Sigmoid colon (tissue), 7 donors: ENCODE measurements around the gene MGAM2. TPM values are rescaled to one million over a fixed set of nuclear protein-coding genes. Genes with fewer than 3 reads are reported as not detected.

ENCODE experiments used
- DNase-seq: peaks from one replicate; pipeline ENCODE4 v3.0.0-alpha.2; 2019
- H3K27ac ChIP-seq, 4 donors: fragments of 200-600 bp; sonication (generic); one replicate each; pipeline ENCODE4 v1.5.1; 2016 to 2019; ENCODE audit warnings: mild to moderate bottlenecking in 1 of 4
- H3K27me3 ChIP-seq, 3 donors: fragments of 200-600 bp; sonication (generic); one replicate each; pipeline ENCODE4 v1.5.1; 2019; ENCODE audit warnings: mild to moderate bottlenecking in 1 of 3
- H3K36me3 ChIP-seq, 4 donors: fragments of 200-600 bp; sonication (generic); one replicate each; pipeline ENCODE4 v1.5.1; 2016 to 2019
- H3K4me1 ChIP-seq, 4 donors: fragments of 200-600 bp; sonication (generic); one replicate each; pipeline ENCODE4 v1.5.1; 2017 to 2019
- H3K4me3 ChIP-seq, 4 donors: fragments of 200-600 bp; sonication (generic); one replicate each; pipeline ENCODE4 v1.5.1; 2017 to 2019; ENCODE audit warnings: mild to moderate bottlenecking in 2 of 4, moderate library complexity in 1 of 4
- H3K9me3 ChIP-seq, 4 donors: fragments of 200-600 bp in 3 of 4; sonication (generic) in 3 of 4; one replicate each; pipeline versions ENCODE4 v1.5.1 to v1.6.1; 2013 to 2019
- CTCF ChIP-seq, 4 experiments: fragments of 450-650 bp in 3 of 4; fragments of 200-600 bp in 1 of 4; IDR thresholded peaks; one replicate each; pipeline ENCODE4 v1.5.1; 2016 to 2019; ENCODE audit warnings: antibody characterized with exemption in 4 of 4, mild to moderate bottlenecking in 3 of 4, moderate library complexity in 2 of 4
- EP300 ChIP-seq, 4 donors: sonication (generic); formaldehyde crosslinking; IDR thresholded peaks; one replicate each; pipeline ENCODE4 v1.6.1; 2017; ENCODE audit warnings: antibody characterized with exemption in 4 of 4
- POLR2A ChIP-seq, 2 donors: fragments of 450-650 bp; IDR thresholded peaks; one replicate each; pipeline ENCODE4 v1.6.1; 2016; ENCODE audit warnings: antibody characterized with exemption in 2 of 2, mild to moderate bottlenecking in 2 of 2, moderate library complexity in 2 of 2
- POLR2AphosphoS5 ChIP-seq, 4 donors: sonication (generic); formaldehyde crosslinking; IDR thresholded peaks; one replicate each; pipeline ENCODE4 v1.6.1; 2017; ENCODE audit warnings: antibody characterized with exemption in 4 of 4
- WGBS, 2 donors: extraction: QIAGEN DNeasy Blood & Tissue Kit; methylation state at CpG; one replicate each; pipeline ENCODE4 v1.1.7; 2013; 5-methylcytosine and 5-hydroxymethylcytosine counted together
- intact Hi-C: fragments of 100-400 bp; cut with DNase I; formaldehyde crosslinking; loops from one replicate; pipeline ENCODE4 v1.15.1; 2023
- polyA plus RNA-seq, 3 donors: library from polyadenylated mRNA; stranded (reverse); fragments of 200-250 nt; gene quantifications; one replicate each; pipeline ENCODE4 v1.2.3, GENCODE V29; 2013
- total RNA-seq, 4 donors: library from RNA; depleted of rRNA; stranded (reverse); fragments of >200 nt; gene quantifications; one replicate each; pipeline ENCODE4 v1.1.0, GENCODE V29; 2016
- donor health status: healthy with polysubstance abuse.
- donor health status: Bipolar disorder and iron deficiency.
- donor health status: healthy.

MGAM2 gene
- total and polyA plus RNA-seq, 7 donors, result 0.28 to 2.1 (median 0.71) TPM; not detected in 2

GRCh38 chr7:142083605-142084004 lies 27.9 kb upstream of the MGAM2 start:
- Histone ChIP-seq H3K27ac (no peak overlapping the region), H3K36me3 (no peaks in the 10 kb centered on the region), H3K9me3 (no peaks in the 10 kb centered on the region), H3K4me3 (no peak overlapping the region), H3K27me3 (no peaks in the 10 kb centered on the region), H3K4me1 (no peaks in the 10 kb centered on the region)
- DNase-seq, result no peak
- 89 to 94% methylated on average over 1 of the region's 1 CpG for WGBS, 2 donors
- no peak for TF ChIP-seq CTCF (IDR thresholded peaks at IDR 0.05)
- TF ChIP-seq POLR2AphosphoS5 (IDR thresholded peaks at IDR 0.05), result no peak
- no peak for TF ChIP-seq EP300 (IDR thresholded peaks at IDR 0.05)
- no peak for TF ChIP-seq POLR2A (IDR thresholded peaks at IDR 0.05)
- intact Hi-C loops, result no loop called here

GRCh38 chr7:142085428-142085827 lies 26.1 kb upstream of the MGAM2 start:
- 88 to 90% methylated on average over 4 of the region's 4 CpGs for WGBS, 2 donors
- Histone ChIP-seq H3K9me3 (no peaks in the 10 kb centered on the region), H3K27ac (no peak overlapping the region), H3K4me3 (no peak overlapping the region), H3K4me1 (no peaks in the 10 kb centered on the region), H3K27me3 (no peaks in the 10 kb centered on the region), H3K36me3 (no peaks in the 10 kb centered on the region)
- TF ChIP-seq CTCF (IDR thresholded peaks at IDR 0.05), result no peak
- TF ChIP-seq POLR2A (IDR thresholded peaks at IDR 0.05), result no peak
- TF ChIP-seq POLR2AphosphoS5 (IDR thresholded peaks at IDR 0.05), result no peak
- TF ChIP-seq EP300 (IDR thresholded peaks at IDR 0.05), result no peak
- intact Hi-C loops, result no loop called here
- no peak for DNase-seq

GRCh38 chr7:142088022-142088714 lies 23.4 kb upstream of the MGAM2 start:
- Histone ChIP-seq H3K27ac (no peak overlapping the region), H3K9me3 (no peaks in the 10 kb centered on the region), H3K4me1 (no peaks in the 10 kb centered on the region), H3K4me3 (no peak overlapping the region), H3K27me3 (no peaks in the 10 kb centered on the region), H3K36me3 (no peaks in the 10 kb centered on the region)
- WGBS, 2 donors, result 44 to 62% methylated on average over 4 of the region's 4 CpGs
- DNase-seq, result no peak
- TF ChIP-seq CTCF (IDR thresholded peaks at IDR 0.05) (no peak), POLR2A (IDR thresholded peaks at IDR 0.05) (no peak), EP300 (IDR thresholded peaks at IDR 0.05) (no peak), POLR2AphosphoS5 (IDR thresholded peaks at IDR 0.05) (no peak)
- intact Hi-C loops, result no loop called here

GRCh38 chr7:142089035-142089434 lies 22.5 kb upstream of the MGAM2 start:
- Histone ChIP-seq H3K36me3 (no peaks in the 10 kb centered on the region), H3K27ac (no peak overlapping the region), H3K4me3 (no peak overlapping the region), H3K4me1 (no peaks in the 10 kb centered on the region), H3K27me3 (no peaks in the 10 kb centered on the region), H3K9me3 (no peaks in the 10 kb centered on the region)
- TF ChIP-seq EP300 (IDR thresholded peaks at IDR 0.05), result no peak
- no peak for TF ChIP-seq POLR2AphosphoS5 (IDR thresholded peaks at IDR 0.05)
- WGBS, 2 donors, result 85 to 91% methylated on average over 2 of the region's 2 CpGs
- intact Hi-C loops, result no loop called here
- DNase-seq, result no peak

- intact Hi-C loops, result no loop called here
- Histone ChIP-seq H3K9me3 (no peaks in the 10 kb centered on the region), H3K27me3 (no peaks in the 10 kb centered on the region), H3K36me3 (no peaks in the 10 kb centered on the region), H3K27ac (no peak overlapping the region), H3K4me3 (no peak overlapping the region), H3K4me1 (no peaks in the 10 kb centered on the region)
- 20 to 75% methylated on average over 2 of the region's 2 CpGs for WGBS, 2 donors
- TF ChIP-seq POLR2AphosphoS5 (IDR thresholded peaks at IDR 0.05) (no peak), POLR2A (IDR thresholded peaks at IDR 0.05) (no peak), CTCF (IDR thresholded peaks at IDR 0.05) (no peak), EP300 (IDR thresholded peaks at IDR 0.05) (no peak)
- no peak for DNase-seq
These were observed 19.6 kb upstream of the MGAM2 start for GRCh38 chr7:142091961-142092360.
